ENCODE results near the gene GALM. TPM values are rescaled to one million over a fixed set of nuclear protein-coding genes. Genes with fewer than 3 reads are reported as not detected.
"Not testable (repeated sequence)": the region's sequence is repeated elsewhere in the genome, so short reads cannot be mapped to it uniquely, and the experiment has no call there.

Gene GALM
- total RNA-seq, 2 experiments from 2014 or later, result 38.3 to 40.6 TPM

GRCh38 chr2:38733300-38733971 lies 67.5 kb downstream of the GALM start:
- Mint-ChIP-seq H3K27ac (no peak overlapping the region), H3K9me3 (no peaks in the 10 kb centered on the region), H3K4me3 (no peak overlapping the region), H3K4me1 (ENCODE audit: low read depth) (peaks cover 6% of the 10 kb centered on the region), H3K36me3 (ENCODE audit: low read depth) (peaks cover 39% of the 10 kb centered on the region), H3K27me3 (no peaks in the 10 kb centered on the region)
- ATAC-seq (no peak), DNase-seq (no peak)
- ChIA-PET CTCF (interaction anchor here (0.5 to 6.4 kb wide), 4 partner anchors 10 to 657 kb away, joined by 3 to 54 read pairs (median 6); partner anchors contain the start of genes CYP1B1 and HNRNPLL), POLR2A (interaction anchor here (0.6 to 3.6 kb wide), 9 partner anchors 10 to 418 kb away, joined by 3 to 21 read pairs (median 4); partner anchors contain the start of gene SRSF7)
- intact Hi-C loops (cut with micrococcal nuclease), result no loop called here
- TF ChIP-seq, protein P1, sequence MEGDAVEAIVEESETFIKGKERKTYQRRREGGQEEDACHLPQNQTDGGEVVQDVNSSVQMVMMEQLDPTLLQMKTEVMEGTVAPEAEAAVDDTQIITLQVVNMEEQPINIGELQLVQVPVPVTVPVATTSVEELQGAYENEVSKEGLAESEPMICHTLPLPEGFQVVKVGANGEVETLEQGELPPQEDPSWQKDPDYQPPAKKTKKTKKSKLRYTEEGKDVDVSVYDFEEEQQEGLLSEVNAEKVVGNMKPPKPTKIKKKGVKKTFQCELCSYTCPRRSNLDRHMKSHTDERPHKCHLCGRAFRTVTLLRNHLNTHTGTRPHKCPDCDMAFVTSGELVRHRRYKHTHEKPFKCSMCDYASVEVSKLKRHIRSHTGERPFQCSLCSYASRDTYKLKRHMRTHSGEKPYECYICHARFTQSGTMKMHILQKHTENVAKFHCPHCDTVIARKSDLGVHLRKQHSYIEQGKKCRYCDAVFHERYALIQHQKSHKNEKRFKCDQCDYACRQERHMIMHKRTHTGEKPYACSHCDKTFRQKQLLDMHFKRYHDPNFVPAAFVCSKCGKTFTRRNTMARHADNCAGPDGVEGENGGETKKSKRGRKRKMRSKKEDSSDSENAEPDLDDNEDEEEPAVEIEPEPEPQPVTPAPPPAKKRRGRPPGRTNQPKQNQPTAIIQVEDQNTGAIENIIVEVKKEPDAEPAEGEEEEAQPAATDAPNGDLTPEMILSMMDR (IDR thresholded peaks at IDR 0.05), result no peak

DNA sequence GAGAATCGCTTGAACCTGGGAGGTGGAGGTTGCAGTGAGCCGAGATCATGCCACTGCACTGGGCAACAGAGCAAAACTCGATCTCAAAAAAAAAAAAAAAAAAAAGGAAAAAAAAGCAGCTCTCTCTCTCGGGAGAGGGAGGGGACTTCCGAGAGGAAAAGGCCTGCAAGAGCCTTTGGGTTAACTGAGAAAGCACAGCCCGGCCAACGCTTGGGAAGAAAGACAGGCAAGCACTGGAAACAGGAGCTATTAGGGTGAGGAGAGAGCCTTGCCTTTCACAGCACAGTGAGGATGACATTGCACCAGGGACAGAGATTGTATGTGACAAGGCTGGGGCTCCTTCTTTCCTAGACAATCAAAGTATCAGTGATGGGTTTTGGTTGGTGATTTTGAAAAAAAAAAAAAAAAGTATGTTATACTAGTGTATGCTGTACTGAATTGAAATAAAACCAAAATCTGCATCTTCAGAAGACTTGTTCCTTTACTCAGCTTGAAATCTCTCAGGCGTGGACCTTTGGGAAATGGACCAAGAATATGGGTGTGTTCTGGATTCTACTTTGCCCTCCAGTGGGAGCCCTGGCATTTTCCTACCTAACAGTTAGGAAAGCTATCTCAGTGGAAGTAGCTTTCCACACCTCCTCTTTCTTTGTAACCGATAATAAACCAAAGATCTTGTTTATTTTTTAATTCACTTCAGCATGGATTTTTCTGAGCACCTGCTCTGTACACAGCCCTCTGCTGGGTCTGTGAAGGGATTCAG lies 68.6 kb downstream of the GALM start:
- Mint-ChIP-seq H3K4me3 (no peak overlapping the region), H3K27ac (peak overlapping the region; percentile 50), H3K27me3 (no peaks in the 10 kb centered on the region), H3K9me3 (peaks cover 2% of the 10 kb centered on the region), H3K36me3 (ENCODE audit: low read depth) (peaks cover 50% of the 10 kb centered on the region), H3K4me1 (ENCODE audit: low read depth) (peaks cover 10% of the 10 kb centered on the region)
- DNase-seq (no peak), ATAC-seq (no peak)
- TF ChIP-seq, protein P1 (IDR thresholded peaks at IDR 0.05), result no peak
- CTCF ChIA-PET, result interaction anchor here (1.0 to 6.4 kb wide), 7 partner anchors 9 to 153 kb away, joined by 3 to 54 read pairs (median 3); partner anchors contain the start of gene HNRNPLL
- POLR2A ChIA-PET, result interaction anchor here (1.1 to 3.6 kb wide), 10 partner anchors 9 to 207 kb away, joined by 3 to 21 read pairs (median 4); partner anchors contain the start of gene SRSF7
- intact Hi-C loops (cut with micrococcal nuclease), result no loop called here

DNA sequence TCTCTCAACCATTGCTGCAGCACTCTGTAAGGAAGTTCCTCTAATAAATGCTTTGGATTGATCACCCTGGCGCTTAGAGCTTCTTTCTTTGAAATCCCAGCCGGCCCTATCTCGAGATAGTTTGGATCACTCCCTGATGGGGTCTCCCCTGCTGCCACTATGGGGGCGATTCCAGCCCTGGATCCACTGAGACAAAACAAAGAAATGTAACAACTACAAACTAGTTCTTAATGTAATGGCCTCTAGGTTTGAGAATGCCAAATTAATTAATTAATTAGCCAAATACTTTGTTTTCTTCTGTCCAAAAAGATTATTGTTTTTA lies 70.0 kb downstream of the GALM start:
- DNase-seq (no peak), ATAC-seq (no peak)
- Mint-ChIP-seq H3K36me3 (ENCODE audit: low read depth) (peaks cover 53% of the 10 kb centered on the region), H3K27ac (no peak overlapping the region), H3K4me1 (ENCODE audit: low read depth) (peaks cover 13% of the 10 kb centered on the region), H3K9me3 (peaks cover 2% of the 10 kb centered on the region), H3K4me3 (no peak overlapping the region), H3K27me3 (no peaks in the 10 kb centered on the region)
- intact Hi-C loops (cut with micrococcal nuclease), result no loop called here
- ChIA-PET POLR2A (interaction anchor here (0.6 to 3.6 kb wide), 5 partner anchors 10 to 203 kb away, joined by 3 to 21 read pairs (median 3); partner anchors contain the start of gene SRSF7), CTCF (interaction anchor here (1.4 to 6.4 kb wide), 2 partner anchors 83 to 154 kb away, joined by 3 to 54 read pairs; no protein-coding TSS in a partner anchor)
- TF ChIP-seq, protein P1 (IDR thresholded peaks at IDR 0.05), result no peak

DNA sequence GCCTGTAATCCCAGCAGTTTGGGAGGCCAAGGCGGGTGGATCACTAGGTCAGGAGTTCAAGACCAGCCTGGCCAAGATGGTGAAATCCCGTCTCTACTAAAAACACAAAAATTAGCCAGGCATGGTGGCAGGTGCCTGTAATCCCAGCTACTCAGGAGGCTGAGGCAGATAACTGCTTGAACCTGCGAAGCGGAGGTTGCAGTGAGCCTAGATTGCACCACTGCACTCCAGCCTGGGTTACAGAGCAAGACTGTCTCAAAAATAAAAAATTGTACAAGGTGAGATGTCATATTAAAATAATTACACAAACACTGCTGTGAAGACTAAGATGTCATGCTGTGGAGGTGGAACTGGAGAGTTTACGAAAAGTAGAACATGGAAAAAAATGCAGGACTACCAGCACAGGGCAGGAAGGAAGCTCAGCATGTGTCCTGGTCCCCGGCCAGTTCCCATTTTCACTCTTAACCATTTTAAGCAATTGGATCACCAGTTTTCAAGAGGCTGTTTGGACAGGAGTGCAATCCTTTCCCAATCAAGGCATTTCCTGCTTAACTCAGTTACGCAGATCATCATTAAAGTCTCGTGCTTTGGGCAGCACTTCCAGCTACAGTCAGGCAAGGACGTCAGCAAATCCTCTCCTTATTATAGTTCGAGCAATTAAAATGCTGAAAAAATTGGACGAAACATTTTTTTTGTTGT lies 71.2 kb downstream of the GALM start:
- H3K27me3 Mint-ChIP-seq; H3K9me3 Mint-ChIP-seq; H3K4me3 Mint-ChIP-seq; DNase-seq; ATAC-seq; intact Hi-C loops (cut with micrococcal nuclease): not testable (repeated sequence)
- Mint-ChIP-seq H3K4me1 (ENCODE audit: low read depth) (peaks cover 16% of the 10 kb centered on the region), H3K27ac (peak overlapping the region; percentile 22), H3K36me3 (ENCODE audit: low read depth) (peaks cover 58% of the 10 kb centered on the region)
- ChIA-PET CTCF (interaction anchor here (1.1 to 8.3 kb wide), 2 partner anchors 137 to 154 kb away, joined by 3 to 95 read pairs; no protein-coding TSS in a partner anchor), POLR2A (interaction anchor here (0.9 to 1.1 kb wide), 2 partner anchors 14 kb away, joined by 3 to 7 read pairs; partner anchors contain the start of gene SRSF7)

DNA sequence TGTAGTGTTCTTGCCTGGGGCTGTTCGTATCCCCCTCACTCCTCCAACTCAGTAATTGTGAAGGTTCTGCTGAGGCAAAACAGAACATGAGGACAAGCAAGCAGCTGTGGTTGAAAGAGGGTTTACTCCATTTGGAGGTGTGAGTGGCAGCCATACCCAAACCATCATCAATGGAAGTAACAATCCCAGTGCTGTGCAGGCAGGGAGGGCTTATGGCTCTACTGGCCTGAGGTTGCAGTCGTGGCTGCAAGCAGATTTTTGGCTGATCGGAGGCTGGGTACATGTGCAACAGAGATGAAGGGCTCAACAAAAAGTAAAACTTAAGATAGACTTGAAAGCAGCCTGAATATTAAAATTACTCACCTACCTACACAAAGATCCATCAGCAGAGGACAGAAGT lies 72.0 kb downstream of the GALM start:
- peaks cover 62% of the 10 kb centered on the region for H3K36me3 Mint-ChIP-seq (ENCODE audit: low read depth)
- POLR2A ChIA-PET, result interaction anchor here (0.9 to 1.1 kb wide), 2 partner anchors 13 to 14 kb away, joined by 3 to 7 read pairs; partner anchors contain the start of gene SRSF7
- TF ChIP-seq, protein P1 (IDR thresholded peaks at IDR 0.05), result no peak
- H3K4me3 Mint-ChIP-seq, result no peak overlapping the region
- peaks cover 19% of the 10 kb centered on the region for H3K4me1 Mint-ChIP-seq (ENCODE audit: low read depth)
- ATAC-seq (no peak), DNase-seq (no peak)
- no peaks in the 10 kb centered on the region for H3K27me3 Mint-ChIP-seq
- H3K27ac Mint-ChIP-seq, result peak overlapping the region; percentile 66
- intact Hi-C loops (cut with micrococcal nuclease), result no loop called here
- CTCF ChIA-PET, result interaction anchor here (1.1 to 8.3 kb wide), 3 partner anchors 137 to 161 kb away, joined by 3 to 95 read pairs (median 5); no protein-coding TSS in a partner anchor
- H3K9me3 Mint-ChIP-seq, result peaks cover 2% of the 10 kb centered on the region

Measured in activated CD8-positive, alpha-beta T cell treated with anti-CD3 and anti-CD28 coated beads for 36 hours (primary cell).